Retinal pigment epithelial cell (primary cell): Measurements from ENCODE around the gene BRSK2.
"Not testable (repeated sequence)": the region's sequence is repeated elsewhere in the genome, so short reads cannot be mapped to it uniquely, and the experiment has no call there.

Experiments used
- DNase-seq: peaks from one replicate; pipeline ENCODE4 v3.0.0-alpha.2; 2010; ENCODE audit warnings: low read depth
- H3K4me3 ChIP-seq: 2 replicates; pipeline ENCODE4 v1.5.1; 2011; ENCODE audit warnings: mild to moderate bottlenecking, low read length, control low read depth, moderate library complexity
- TF ChIP-seq, protein P1 (sequence below): conservative IDR thresholded peaks from 2 replicates; pipeline ENCODE4 v1.5.1; 2011; ENCODE audit warnings: low read depth, low read length, control low read depth, inconsistent platforms

The BRSK2 gene

DNA sequence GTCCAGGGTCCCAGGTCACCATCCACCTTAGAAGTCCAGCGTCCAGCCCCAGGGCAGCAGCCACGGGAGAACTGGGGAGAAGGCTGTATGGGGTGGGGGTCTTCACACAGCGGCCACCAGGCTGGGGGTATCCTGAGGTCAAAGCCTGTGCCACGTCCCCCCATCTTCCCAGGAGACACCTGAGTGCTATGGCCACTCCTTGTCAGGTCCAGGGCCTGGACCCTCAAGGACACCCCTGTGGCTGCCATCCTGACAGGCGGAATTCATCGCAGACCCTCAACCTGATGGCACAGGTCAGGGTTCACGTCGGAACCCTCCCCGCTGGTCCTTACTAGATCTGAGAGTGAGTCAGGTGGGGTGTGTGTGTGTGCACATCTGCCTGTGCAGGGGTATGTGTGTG is 18.6 kb downstream of the BRSK2 start:
- no peak for DNase-seq
- TF ChIP-seq, protein P1, sequence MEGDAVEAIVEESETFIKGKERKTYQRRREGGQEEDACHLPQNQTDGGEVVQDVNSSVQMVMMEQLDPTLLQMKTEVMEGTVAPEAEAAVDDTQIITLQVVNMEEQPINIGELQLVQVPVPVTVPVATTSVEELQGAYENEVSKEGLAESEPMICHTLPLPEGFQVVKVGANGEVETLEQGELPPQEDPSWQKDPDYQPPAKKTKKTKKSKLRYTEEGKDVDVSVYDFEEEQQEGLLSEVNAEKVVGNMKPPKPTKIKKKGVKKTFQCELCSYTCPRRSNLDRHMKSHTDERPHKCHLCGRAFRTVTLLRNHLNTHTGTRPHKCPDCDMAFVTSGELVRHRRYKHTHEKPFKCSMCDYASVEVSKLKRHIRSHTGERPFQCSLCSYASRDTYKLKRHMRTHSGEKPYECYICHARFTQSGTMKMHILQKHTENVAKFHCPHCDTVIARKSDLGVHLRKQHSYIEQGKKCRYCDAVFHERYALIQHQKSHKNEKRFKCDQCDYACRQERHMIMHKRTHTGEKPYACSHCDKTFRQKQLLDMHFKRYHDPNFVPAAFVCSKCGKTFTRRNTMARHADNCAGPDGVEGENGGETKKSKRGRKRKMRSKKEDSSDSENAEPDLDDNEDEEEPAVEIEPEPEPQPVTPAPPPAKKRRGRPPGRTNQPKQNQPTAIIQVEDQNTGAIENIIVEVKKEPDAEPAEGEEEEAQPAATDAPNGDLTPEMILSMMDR = no peak
- H3K4me3 ChIP-seq = no peak overlapping the region

- TF ChIP-seq, protein P1 = no peak
- no peak for DNase-seq
- H3K4me3 ChIP-seq = no peak overlapping the region
Observed at GRCh38 chr11:1409108-1409851, 19.5 kb downstream of the BRSK2 start.

- not testable (repeated sequence) for DNase-seq, H3K4me3 ChIP-seq
Observed at GRCh38 chr11:1409852-1410125, 20.1 kb downstream of the BRSK2 start.

DNA sequence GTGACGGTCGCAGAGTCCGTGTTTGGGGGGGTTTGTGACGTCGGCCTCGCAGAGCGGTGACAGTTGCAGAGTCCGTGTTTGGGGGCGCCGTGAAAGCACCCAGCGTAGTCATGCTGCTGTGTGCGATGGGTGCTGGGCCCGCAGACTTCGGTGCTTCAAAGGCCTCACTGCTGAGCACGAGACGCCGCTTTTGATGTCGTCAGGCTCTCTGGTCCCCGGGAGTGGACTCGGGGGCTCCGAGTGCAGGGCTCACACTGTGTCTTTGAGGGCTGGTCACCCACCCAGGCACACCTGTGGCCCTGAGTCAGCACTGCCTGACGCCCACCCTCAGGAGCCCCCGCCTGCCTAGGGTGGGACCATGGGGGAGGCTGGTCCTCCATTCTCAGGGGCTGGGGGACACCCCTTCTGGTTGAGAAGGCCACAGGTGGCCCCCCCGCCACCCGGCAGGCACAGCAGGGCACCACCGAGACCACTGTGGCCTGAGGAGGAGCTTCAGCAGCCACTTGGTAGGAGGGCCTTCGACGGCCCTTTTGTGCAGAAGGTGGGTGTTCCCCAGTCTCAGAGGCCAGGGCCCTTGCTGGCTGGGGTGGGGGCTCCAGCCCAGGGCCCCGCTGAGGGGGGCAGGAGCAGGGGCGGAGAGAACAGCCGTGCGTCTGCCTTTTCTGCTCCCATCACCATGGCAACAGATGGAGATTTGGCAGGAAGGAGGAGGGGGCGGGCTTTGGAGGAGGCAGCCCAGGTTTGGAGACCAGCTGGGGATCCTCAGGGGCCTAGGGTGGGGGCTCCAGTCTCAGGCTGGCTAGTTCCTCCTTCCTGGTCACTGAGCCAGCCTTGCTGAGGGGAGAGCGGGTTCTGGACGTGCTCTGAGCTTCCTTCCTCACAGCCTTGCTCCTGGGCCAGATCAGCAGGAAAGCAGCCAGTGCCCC is 20.9 kb downstream of the BRSK2 start:
- TF ChIP-seq, protein P1 = no peak
- H3K4me3 ChIP-seq = no peak overlapping the region
- DNase-seq = no peak

GRCh38 chr11:1411301-1411700 is 21.6 kb downstream of the BRSK2 start:
- no peak overlapping the region for H3K4me3 ChIP-seq
- TF ChIP-seq, protein P1 = no peak
- DNase-seq = no peak

DNA sequence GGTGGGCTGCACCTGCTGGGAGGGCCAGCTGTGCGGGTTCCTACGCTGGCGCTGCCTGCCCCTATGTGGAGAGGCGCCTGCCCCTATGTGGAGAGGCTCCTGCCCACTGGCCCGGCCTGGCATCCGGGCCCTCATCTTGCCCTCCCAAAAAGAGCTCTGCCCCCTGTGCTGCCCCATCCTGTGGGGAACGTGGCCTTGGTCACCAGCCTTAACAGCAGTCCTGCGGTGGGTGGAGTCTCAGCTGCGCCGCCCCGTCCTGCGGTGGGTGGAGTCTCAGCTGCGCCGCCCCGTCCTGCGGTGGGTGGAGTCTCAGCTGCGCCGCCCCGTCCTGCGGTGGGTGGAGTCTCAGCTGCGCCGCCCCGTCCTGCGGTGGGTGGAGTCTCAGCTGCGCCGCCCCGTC is 22.0 kb downstream of the BRSK2 start:
- not testable (repeated sequence) for H3K4me3 ChIP-seq, DNase-seq

DNA sequence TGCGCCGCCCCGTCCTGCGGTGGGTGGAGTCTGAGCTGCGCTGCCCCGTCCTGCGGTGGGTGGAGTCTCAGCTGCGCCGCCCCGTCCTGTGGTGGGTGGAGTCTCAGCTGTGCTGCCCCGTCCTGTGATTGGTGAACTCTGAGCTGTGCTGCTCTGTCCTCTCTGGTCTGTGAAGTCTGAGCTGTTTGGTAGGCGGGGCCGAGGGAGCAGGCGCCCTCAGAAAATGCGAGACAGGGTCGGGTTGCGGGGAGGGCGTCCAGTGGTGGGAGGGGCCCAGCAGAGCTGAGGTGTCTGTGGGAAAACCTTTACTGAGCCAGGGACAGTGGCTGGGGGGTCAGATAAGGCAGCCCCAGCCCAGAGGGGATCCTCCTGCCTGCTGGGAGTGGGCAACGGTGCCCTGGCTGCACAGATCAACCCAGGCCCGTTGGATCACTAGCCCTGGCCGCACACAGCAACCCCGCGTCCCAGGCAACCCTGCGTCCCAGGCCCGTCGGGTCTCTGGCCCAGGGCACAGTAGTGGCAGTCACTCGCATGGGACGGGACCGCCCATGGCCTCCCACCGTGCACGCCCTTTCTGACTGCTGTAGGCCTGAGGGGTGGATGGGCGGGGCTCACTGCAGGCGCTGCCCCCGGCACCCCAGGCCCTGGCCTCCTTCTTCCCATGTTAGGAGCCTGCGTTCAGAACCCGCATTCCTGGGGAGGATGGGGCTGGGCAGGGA is 22.8 kb downstream of the BRSK2 start:
- no peak for DNase-seq
- TF ChIP-seq, protein P1 = no peak
- no peak overlapping the region for H3K4me3 ChIP-seq
